Calu3 (cell line): ENCODE results near the gene C10orf90. TPM values are rescaled to one million over a fixed set of nuclear protein-coding genes. Genes with fewer than 3 reads are reported as not detected.

Experiments used
- BruUV-seq: library from RNA; stranded (reverse); fragments of 400-500 nt; replicated peaks from 2 replicates; lab custom pipeline; 2021; lab: Mats Ljungman, UMichigan
- CTCF ChIA-PET: fragments of 300-600 bp; sonication (Branson Sonifier 250); formaldehyde crosslinking; loops from one replicate; lab custom pipeline; 2022; ENCODE audit warnings: antibody characterized with exemption; lab: Charles Lee
- DNase-seq: peaks from one replicate; pipeline ENCODE4 v3.0.0; 2022
- H3K27ac Mint-ChIP-seq: one replicate; pipeline ENCODE4 v1.8.0; 2022; ENCODE audit warnings: mixed read lengths; ENCODE audit not compliant: unreplicated experiment
- H3K27me3 Mint-ChIP-seq: one replicate; pipeline ENCODE4 v1.8.0; 2022; ENCODE audit warnings: mixed read lengths; ENCODE audit not compliant: unreplicated experiment
- H3K36me3 Mint-ChIP-seq: one replicate; pipeline ENCODE4 v1.8.0; 2022; ENCODE audit warnings: mild to moderate bottlenecking, moderate library complexity, mixed read lengths; ENCODE audit not compliant: insufficient read depth, unreplicated experiment
- H3K4me1 Mint-ChIP-seq: one replicate; pipeline ENCODE4 v1.8.0; 2022; ENCODE audit warnings: mild to moderate bottlenecking, low read depth, mixed read lengths; ENCODE audit not compliant: unreplicated experiment
- H3K4me3 Mint-ChIP-seq: one replicate; pipeline ENCODE4 v1.8.0; 2022; ENCODE audit warnings: mild to moderate bottlenecking, low read depth, moderate library complexity, mixed read lengths; ENCODE audit not compliant: unreplicated experiment
- H3K9me3 Mint-ChIP-seq: one replicate; pipeline ENCODE4 v1.8.0; 2022; ENCODE audit warnings: low read depth, mixed read lengths; ENCODE audit not compliant: unreplicated experiment
- CTCF ChIP-seq: fragments of 200-600 bp; IDR thresholded peaks from one replicate; pipeline ENCODE4 v1.8.0; 2022; ENCODE audit warnings: antibody characterized with exemption; ENCODE audit not compliant: unreplicated experiment
- intact Hi-C: fragments of 100-400 bp; cut with micrococcal nuclease; formaldehyde crosslinking; loops from one replicate; pipeline ENCODE4 v1.10.0; 2022; ENCODE audit not compliant: unreplicated experiment
- total RNA-seq: library from RNA; stranded (reverse); gene quantifications from 2 replicates; pipeline ENCODE4 v1.2.3, GENCODE V29; 2022

The C10orf90 gene
- total RNA-seq, 1 experiment from 2014 or later = not detected

DNA sequence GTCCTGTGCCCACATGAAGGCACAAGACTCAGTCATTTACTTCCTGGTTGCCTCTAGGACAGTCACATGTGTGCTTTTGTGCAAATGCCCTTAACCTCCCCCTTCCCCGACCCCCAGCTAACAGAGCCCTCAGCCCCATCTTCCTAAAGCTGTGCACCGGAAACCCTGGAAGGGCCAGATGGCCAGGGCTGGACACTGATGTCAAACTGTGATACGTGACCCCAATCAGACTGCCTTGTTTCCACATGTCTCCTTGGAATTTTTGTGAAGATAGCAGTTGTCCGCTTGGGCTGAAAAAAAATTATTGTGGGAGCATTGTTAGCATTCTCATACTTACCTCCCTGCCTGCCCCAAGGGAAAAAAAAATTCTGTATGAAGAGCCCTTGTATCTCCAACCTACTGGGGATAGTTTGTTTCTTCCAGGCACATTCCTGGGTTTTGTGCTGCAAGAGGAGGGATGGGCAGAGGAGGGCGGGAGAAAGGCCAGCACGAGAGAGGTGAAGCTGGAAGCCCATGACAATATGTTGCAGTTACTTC lies 265.2 kb downstream of the C10orf90 start:
- Mint-ChIP-seq H3K4me1 (no peaks in the 10 kb centered on the region), H3K36me3 (no peaks in the 10 kb centered on the region), H3K4me3 (no peak overlapping the region), H3K27me3 (no peaks in the 10 kb centered on the region), H3K9me3 (no peaks in the 10 kb centered on the region), H3K27ac (no peak overlapping the region)
- DNase-seq = no peak
- TF ChIP-seq CTCF = no peak
- no TSS peak for BruUV-seq
- intact Hi-C loops = no loop called here
- CTCF ChIA-PET = interaction anchor here (0.7 kb wide), 1 partner anchor 27 kb away, joined by 6 read pairs; no protein-coding TSS in a partner anchor

- intact Hi-C loops = no loop called here
- H3K27ac Mint-ChIP-seq = no peak overlapping the region
- H3K27me3 Mint-ChIP-seq = no peaks in the 10 kb centered on the region
- H3K36me3 Mint-ChIP-seq = no peaks in the 10 kb centered on the region
- no peak overlapping the region for H3K4me3 Mint-ChIP-seq
- TF ChIP-seq CTCF = no peak
- BruUV-seq = no TSS peak
- CTCF ChIA-PET = no interaction called here
- no peaks in the 10 kb centered on the region for H3K9me3 Mint-ChIP-seq
- no peak for DNase-seq
- no peaks in the 10 kb centered on the region for H3K4me1 Mint-ChIP-seq
These were observed 267.5 kb downstream of the C10orf90 start for GRCh38 chr10:126402721-126403695.

- TF ChIP-seq CTCF = no peak
- BruUV-seq = no TSS peak
- no peak overlapping the region for H3K27ac Mint-ChIP-seq
- peaks cover 17% of the 10 kb centered on the region for H3K27me3 Mint-ChIP-seq
- CTCF ChIA-PET = no interaction called here
- H3K36me3 Mint-ChIP-seq = no peaks in the 10 kb centered on the region
- no peak overlapping the region for H3K4me3 Mint-ChIP-seq
- DNase-seq = no peak
- H3K4me1 Mint-ChIP-seq = no peaks in the 10 kb centered on the region
- intact Hi-C loops = no loop called here
- peaks cover 2% of the 10 kb centered on the region for H3K9me3 Mint-ChIP-seq
These were observed 269.9 kb downstream of the C10orf90 start for GRCh38 chr10:126400641-126401040.

DNA sequence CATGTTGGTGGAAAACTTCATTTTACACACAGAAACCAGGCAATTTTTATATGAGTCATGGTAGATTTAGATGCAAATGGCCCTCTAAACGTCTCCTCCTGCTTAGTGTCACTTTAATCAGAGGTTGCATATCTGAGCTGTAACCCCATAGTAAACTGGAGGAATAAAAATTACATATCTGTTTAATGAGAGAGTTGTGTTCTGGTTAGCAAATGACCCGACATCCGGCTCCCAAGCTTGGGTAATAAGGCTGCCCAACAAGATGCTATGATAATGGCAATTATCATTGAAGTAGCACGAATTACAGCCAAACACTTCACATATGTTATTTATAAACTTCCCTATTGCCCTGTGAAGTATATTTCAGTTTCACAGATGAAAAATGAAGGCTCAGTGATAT lies 271.6 kb downstream of the C10orf90 start:
- no TSS peak for BruUV-seq
- DNase-seq = no peak
- Mint-ChIP-seq H3K4me3 (no peak overlapping the region), H3K4me1 (no peaks in the 10 kb centered on the region), H3K36me3 (no peaks in the 10 kb centered on the region), H3K27me3 (peaks cover 31% of the 10 kb centered on the region), H3K27ac (no peak overlapping the region), H3K9me3 (peaks cover 2% of the 10 kb centered on the region)
- CTCF ChIA-PET = no interaction called here
- no peak for TF ChIP-seq CTCF
- intact Hi-C loops = no loop called here
